Mucosa of stomach (tissue), 1 donor: ENCODE results near the gene LPP.

Experiments
- H3K27me3 ChIP-seq: one replicate; pipeline ENCODE4 v1.7.0; 2013; ENCODE audit warnings: mild to moderate bottlenecking, low read length; ENCODE audit not compliant: control insufficient read depth, insufficient read depth
- H3K36me3 ChIP-seq: one replicate; pipeline ENCODE4 v1.7.0; 2013; ENCODE audit warnings: low read length; ENCODE audit not compliant: control insufficient read depth, insufficient read depth
- H3K4me1 ChIP-seq: one replicate; pipeline ENCODE4 v1.7.0; 2013; ENCODE audit warnings: mild to moderate bottlenecking, low read length; ENCODE audit not compliant: control insufficient read depth, insufficient read depth
- H3K4me3 ChIP-seq: one replicate; pipeline ENCODE4 v1.7.0; 2013; ENCODE audit warnings: low read length
- H3K9ac ChIP-seq: one replicate; pipeline ENCODE4 v1.7.0; 2013; ENCODE audit warnings: mild to moderate bottlenecking, low read length, moderate library complexity
- H3K9me3 ChIP-seq: one replicate; pipeline ENCODE4 v1.7.0; 2013; ENCODE audit warnings: mild to moderate bottlenecking, low read length, moderate library complexity; ENCODE audit not compliant: control insufficient read depth
- donor health status: Pancreatic carcinoma.

LPP gene

DNA sequence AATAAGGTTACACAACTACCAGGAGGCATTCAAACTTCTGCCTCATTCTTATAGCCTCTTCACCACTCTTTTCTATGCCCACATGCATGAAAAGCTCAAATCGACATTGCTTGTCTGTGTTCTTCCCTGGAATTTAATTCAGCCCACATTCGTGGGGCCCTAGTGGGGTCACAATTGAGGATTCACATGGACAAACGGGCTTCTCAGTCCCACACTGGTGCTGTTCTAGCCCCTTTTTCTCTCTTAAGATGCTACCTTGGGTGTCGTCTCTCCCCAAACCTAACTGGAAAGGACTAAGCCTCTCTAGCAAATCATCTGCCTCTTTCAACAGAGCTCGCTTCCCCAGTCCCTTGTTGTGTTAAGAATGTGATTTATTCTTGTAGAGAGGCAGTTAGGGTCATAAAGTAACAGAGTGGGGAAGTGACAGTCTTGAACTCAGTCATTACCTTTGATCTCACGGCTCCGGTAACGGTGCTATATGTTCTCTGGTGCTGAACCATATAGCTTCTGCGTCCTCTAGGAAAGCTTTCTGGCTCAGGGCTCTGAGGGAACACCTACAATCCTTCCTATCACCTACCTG lies 4.9 kb downstream of the LPP start:
- no peaks in the 10 kb centered on the region for H3K9me3 ChIP-seq
- no peaks in the 10 kb centered on the region for H3K27me3 ChIP-seq
- no peaks in the 10 kb centered on the region for H3K36me3 ChIP-seq
- H3K9ac ChIP-seq = no peak overlapping the region
- peaks cover 81% of the 10 kb centered on the region for H3K4me1 ChIP-seq
- H3K4me3 ChIP-seq = no peak overlapping the region

DNA sequence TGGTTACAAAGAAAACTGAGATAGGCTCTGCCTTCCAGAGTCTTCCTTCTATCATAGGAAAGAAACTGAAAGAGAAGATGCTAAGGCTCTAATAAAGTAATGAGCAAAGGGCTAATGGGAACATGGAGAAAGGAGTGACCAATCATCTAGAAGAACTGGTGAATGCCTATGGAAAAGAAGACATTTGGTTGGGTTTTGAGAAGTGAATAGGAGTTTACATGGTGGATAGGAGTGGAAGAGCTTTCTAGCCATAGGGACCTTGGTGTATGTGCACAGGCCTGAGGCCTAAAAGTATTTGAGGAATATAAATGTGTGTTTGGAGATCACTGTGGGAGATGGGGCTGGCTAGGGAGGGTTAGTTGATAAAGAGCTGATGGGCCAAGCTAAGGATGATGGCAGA lies 6.8 kb downstream of the LPP start:
- Histone ChIP-seq H3K9me3 (no peaks in the 10 kb centered on the region), H3K9ac (no peak overlapping the region), H3K27me3 (no peaks in the 10 kb centered on the region), H3K4me1 (peaks cover 87% of the 10 kb centered on the region), H3K4me3 (no peak overlapping the region), H3K36me3 (no peaks in the 10 kb centered on the region)

DNA sequence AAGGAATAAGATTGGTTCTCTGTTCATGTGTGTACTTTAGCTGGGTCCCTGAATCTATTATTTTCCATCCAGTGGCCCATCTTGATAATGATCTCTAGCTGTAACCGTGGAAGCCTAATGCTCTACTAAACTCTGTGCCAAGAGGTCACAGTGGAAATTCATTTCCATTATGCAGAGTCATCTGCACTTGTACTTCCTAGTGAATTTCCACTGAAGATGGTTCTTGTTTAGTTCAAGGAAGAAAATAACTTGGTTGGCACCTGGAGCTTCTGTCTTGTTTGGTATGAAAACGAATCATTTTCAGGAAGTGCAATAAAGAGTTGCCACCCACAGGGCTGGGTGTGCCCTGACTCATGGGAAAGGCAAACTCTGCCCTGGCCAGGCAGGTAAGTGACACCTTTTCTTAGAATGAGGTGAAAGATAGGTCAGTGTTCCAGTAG lies 10.3 kb downstream of the LPP start:
- Histone ChIP-seq H3K36me3 (no peaks in the 10 kb centered on the region), H3K4me1 (peaks cover 61% of the 10 kb centered on the region), H3K9ac (no peak overlapping the region), H3K9me3 (no peaks in the 10 kb centered on the region), H3K27me3 (no peaks in the 10 kb centered on the region), H3K4me3 (no peak overlapping the region)

DNA sequence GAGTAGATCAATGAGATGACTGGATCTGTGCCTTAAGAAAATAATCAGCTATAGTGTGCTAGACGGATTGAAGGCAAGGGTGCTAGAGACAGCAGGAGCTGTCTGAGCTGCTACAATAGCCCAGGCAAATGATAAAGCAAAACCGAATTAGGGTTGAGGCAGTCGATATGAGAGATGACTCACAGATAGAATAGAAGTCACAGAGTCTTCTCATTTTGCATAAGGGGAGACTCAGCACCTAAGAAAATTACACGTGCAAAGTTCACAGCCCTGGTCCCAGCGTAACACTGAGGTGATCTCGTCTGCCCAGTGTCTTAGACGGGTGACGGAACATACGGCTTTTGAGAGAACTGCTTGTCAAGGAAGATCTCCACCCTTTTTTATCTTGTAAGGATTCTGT lies 11.6 kb downstream of the LPP start:
- Histone ChIP-seq H3K4me1 (peaks cover 55% of the 10 kb centered on the region), H3K27me3 (no peaks in the 10 kb centered on the region), H3K4me3 (no peak overlapping the region), H3K9ac (no peak overlapping the region), H3K36me3 (no peaks in the 10 kb centered on the region), H3K9me3 (no peaks in the 10 kb centered on the region)

DNA sequence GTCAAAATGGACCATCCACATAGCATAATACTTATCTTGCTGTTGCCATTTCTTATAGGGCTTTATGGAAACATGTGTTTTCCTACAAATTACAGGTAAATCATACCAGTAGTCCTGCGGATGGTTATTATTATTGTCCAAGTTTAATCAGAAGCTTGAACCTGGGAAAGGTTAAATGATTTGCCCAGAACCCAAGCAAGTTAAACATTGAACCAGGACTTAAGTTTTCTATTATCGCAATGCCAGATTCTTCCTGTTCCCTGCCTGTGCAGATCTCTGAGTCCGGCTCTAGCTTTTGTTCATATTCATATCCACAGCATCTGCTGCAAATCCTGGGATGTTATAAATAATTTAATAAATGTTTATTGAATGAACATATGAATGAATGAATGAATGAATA lies 12.5 kb downstream of the LPP start:
- H3K36me3 ChIP-seq = no peaks in the 10 kb centered on the region
- no peak overlapping the region for H3K4me3 ChIP-seq
- no peaks in the 10 kb centered on the region for H3K27me3 ChIP-seq
- H3K9ac ChIP-seq = no peak overlapping the region
- H3K9me3 ChIP-seq = no peaks in the 10 kb centered on the region
- H3K4me1 ChIP-seq = peaks cover 55% of the 10 kb centered on the region

DNA sequence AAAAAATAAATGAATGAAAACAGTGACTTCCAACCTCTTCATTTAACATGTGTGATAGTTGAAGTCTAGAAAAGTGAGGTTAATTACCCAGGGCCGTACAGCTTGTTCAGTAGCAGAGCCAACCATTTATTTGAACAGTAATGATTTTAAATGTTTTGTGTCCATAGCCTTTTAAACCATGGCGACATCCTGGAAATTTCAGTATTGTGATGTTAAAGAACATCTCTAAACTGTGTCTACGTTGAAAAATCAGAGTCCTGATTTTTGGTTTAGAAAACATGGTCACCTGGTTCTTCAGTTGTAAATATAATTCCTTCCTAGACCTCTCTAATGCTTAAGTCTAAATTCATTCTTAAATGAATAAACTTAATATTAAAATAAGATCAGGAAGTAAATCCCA lies 14.2 kb downstream of the LPP start:
- Histone ChIP-seq H3K27me3 (no peaks in the 10 kb centered on the region), H3K36me3 (no peaks in the 10 kb centered on the region), H3K9ac (no peak overlapping the region), H3K4me3 (no peak overlapping the region), H3K4me1 (peaks cover 51% of the 10 kb centered on the region), H3K9me3 (no peaks in the 10 kb centered on the region)

DNA sequence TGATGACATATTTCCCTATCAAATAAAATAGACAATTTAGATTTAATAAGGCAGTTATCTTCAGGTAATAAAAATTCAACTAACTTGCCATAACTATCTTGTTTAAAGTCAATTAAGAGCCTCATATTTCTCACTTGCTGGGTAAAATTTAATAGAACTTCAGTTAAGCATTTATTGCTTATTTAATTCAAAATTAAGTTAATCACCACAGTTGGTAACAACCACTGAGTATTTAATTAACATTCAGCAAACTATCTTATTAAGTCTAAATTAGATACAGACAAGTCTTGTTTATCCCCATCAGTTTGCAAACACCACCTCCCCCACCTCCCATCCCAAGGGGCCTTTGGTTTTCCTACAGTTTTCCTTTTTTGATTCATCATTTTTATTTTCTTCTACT lies 14.7 kb downstream of the LPP start:
- Histone ChIP-seq H3K27me3 (no peaks in the 10 kb centered on the region), H3K9ac (no peak overlapping the region), H3K4me3 (no peak overlapping the region), H3K9me3 (no peaks in the 10 kb centered on the region), H3K4me1 (peaks cover 46% of the 10 kb centered on the region), H3K36me3 (no peaks in the 10 kb centered on the region)

DNA sequence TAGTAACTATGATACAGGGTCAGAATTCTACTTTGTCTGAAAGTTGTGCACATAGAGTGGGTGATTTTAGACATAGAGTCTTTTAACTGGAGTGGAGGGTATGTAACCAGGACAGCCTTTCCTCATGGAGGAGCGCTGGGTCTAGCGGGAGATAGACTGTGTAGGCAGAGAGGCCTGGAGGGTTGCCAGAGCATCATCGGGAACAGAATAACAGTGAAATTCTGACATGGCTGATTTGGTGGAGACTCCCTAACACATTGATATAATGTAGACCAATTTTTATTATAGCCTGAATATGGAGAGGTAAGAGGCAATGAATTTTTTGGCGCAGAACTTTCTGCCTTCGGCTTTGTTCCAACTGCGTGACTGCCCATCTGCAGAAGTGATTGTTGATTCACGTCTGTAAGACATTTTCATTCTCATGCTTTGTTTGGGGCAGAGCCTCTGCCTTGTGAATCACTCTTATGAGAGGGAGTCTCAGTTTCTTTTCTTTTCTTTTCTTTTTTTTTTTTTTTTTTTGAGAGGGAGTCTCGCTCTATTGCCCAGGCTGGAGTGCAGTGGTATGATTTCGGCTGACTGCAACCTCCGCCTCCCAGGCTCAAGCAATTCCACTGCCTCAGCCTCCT lies 16.0 kb downstream of the LPP start:
- H3K4me3 ChIP-seq = no peak overlapping the region

DNA sequence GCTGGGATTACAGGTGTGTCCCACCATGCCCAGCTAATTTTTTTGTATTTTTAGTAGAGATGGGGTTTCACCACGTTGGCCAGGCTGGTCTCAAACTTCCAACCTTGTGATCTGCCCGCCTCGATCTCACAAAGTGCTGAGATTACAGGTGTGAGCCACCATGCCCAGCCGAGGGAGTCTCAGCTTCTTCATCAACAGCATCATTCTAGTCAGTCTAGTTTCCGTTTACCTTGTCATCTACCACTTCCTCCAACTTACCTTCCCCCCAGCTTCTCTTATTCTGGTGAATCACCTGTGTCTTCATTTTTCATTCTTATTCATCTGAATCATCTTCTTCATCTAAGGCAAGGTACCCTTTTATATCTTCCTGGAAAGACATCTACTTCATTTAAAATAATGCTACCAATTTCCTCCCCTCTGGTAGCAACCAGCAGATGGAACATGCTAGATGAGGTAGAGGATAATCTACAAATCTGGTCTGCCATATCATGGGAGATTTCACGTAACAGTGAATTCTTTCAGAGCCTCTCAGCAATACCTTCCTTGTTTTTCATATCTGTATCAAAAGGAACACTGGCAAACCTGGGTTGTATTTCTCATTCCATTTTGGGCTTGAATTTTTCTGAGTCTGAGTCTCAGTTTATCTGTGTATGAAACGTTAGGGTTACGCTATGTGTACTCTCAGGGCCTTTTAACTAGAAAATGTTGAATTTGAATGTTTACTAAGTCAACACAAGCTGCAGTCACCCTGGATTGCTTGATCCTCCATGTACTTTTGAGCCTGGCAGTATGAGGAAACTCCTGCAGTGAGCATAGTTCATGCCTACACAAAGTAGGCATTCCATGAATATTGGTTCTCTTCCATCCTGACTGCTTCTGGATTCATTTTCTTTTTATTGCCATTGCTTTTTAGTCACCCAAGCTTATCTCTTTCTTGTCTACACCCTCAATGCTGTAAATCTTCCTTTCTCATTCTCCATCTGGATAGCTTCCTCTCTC lies 16.8 kb downstream of the LPP start:
- H3K4me1 ChIP-seq = peaks cover 27% of the 10 kb centered on the region
- H3K36me3 ChIP-seq = no peaks in the 10 kb centered on the region
- H3K9ac ChIP-seq = no peak overlapping the region
- H3K4me3 ChIP-seq = no peak overlapping the region
- no peaks in the 10 kb centered on the region for H3K9me3 ChIP-seq
- H3K27me3 ChIP-seq = no peaks in the 10 kb centered on the region

More for the DNA sequence above, 16.0 kb downstream of the LPP start:
- Histone ChIP-seq H3K36me3 (no peaks in the 10 kb centered on the region), H3K9me3 (no peaks in the 10 kb centered on the region), H3K9ac (no peak overlapping the region), H3K27me3 (no peaks in the 10 kb centered on the region), H3K4me1 (peaks cover 35% of the 10 kb centered on the region)

DNA sequence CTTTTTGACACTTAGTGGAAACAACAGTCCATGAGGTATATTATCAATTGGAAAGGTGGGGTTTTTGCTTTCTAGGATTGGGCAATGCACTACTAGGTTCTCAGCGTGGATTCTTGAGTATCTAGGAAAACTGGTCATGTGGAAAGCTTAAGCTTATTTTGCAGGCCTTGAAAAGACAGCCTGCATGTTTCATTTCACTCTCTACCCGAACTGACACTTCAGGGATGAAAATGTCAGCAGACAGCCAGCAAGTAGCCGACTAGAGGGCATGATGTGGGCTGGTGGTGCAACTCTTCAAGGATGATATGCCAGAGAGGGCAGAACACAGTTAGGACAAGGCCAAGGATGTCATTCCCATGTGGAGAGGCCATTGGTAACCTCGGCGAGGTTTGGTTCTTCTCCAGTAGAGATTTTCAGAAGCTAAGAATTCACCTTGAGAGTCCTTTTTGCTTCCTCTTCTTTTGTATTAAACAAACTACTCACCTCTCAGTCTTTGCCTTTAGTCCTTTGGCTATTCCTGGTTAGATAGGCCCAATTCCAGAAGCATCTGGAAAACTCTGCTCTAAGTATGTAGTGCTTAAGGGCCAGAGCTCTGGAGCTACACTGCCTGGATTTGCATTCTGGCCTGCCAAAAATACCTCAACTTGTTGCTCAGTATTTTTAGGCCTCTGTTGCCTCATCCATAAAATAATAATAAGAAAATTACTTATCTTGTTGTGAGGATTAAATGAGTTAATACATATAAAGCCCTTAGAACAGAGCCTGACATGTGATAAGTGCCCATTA lies 17.9 kb downstream of the LPP start:
- H3K4me1 ChIP-seq = peaks cover 31% of the 10 kb centered on the region
- H3K4me3 ChIP-seq = no peak overlapping the region
- H3K9me3 ChIP-seq = no peaks in the 10 kb centered on the region
- no peaks in the 10 kb centered on the region for H3K27me3 ChIP-seq
- no peaks in the 10 kb centered on the region for H3K36me3 ChIP-seq
- no peak overlapping the region for H3K9ac ChIP-seq

DNA sequence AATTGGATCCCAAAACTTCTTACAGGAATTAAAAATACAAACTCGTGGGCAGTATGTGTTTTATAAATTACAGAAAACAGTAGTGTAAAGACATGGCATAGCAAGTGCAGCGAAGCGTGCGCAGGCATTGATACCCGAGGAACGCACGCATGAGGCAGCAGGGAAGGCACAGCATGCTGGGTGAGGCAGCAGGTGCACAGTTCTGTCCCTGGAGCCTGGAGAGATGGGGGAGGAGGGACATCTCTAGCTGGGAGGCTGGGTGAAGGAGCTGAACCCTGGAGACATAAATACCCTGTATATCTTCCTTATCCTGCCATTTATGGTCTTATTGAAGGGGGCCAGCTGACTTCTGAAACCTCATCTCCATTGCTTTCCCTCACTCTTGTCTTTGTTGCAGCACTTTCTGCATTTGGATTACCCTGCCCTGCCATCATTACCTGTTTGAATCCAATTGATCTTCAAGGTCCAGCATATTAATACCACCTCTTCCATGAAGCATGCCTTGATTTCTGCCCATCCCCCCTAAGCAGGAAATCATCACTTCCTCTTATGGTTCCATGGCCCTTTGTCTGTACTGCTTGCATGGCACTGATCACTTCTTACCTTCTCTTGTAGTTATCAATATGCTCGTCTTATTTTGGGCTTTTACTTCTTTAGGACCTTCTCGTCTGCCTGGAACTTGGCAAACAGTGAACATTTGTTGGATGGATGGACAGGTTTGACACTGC lies 20.5 kb downstream of the LPP start:
- Histone ChIP-seq H3K4me3 (no peak overlapping the region), H3K9ac (no peak overlapping the region), H3K27me3 (no peaks in the 10 kb centered on the region), H3K4me1 (peaks cover 28% of the 10 kb centered on the region), H3K36me3 (no peaks in the 10 kb centered on the region), H3K9me3 (no peaks in the 10 kb centered on the region)
